ENCODE data around the gene GTF2F2. TPM values are rescaled to one million over a fixed set of nuclear protein-coding genes. Genes with fewer than 3 reads are reported as not detected.

GTF2F2 gene, protein sequence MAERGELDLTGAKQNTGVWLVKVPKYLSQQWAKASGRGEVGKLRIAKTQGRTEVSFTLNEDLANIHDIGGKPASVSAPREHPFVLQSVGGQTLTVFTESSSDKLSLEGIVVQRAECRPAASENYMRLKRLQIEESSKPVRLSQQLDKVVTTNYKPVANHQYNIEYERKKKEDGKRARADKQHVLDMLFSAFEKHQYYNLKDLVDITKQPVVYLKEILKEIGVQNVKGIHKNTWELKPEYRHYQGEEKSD
- total RNA-seq (10 to 100 TPM; 13.6 to 19.2 (median 14.6) TPM), polyA plus RNA-seq (10 to 100 TPM; 12.4 to 14.6 TPM)
- long read RNA-seq, donor 1, transcript GTF2F2-201 (8 exons, 2,239 nt): major isoform, 48 of 66 reads
- long read RNA-seq, donor 1, partial matches to known transcripts: 12 of 66 reads
- long read RNA-seq, donor 1, other reads (novel, unspliced or antisense): 6 of 66 reads
- long read RNA-seq, donor 2, transcript GTF2F2-201 (8 exons, 2,239 nt): major isoform, 7 of 10,606 reads
- long read RNA-seq, donor 2, partial matches to known transcripts: 10,202 of 10,606 reads
- long read RNA-seq, donor 2, other reads (novel, unspliced or antisense): 397 of 10,606 reads
- long read RNA-seq, donor 3, transcript GTF2F2-201 (8 exons, 2,239 nt): major isoform, 16 of 18 reads
- long read RNA-seq, donor 3, partial matches to known transcripts: 1 of 18 reads
- long read RNA-seq, donor 3, other reads (novel, unspliced or antisense): 1 of 18 reads

GRCh38 chr13:45119991-45120864 is at the start of gene GTF2F2:
GTF2F2 (plus strand) TSS chr13:45120510; CDS start chr13:45120656, 146 bp downstream.
- H3K4me3 ChIP-seq: peak within 1 kb of the TSS; percentile 90
- no peaks in the 10 kb centered on the region for H3K36me3 ChIP-seq
- TF ChIP-seq POLR2A (IDR thresholded peaks at IDR 0.05) (no peak), EP300 (IDR thresholded peaks at IDR 0.05) (no peak)
- TF ChIP-seq, protein P1, sequence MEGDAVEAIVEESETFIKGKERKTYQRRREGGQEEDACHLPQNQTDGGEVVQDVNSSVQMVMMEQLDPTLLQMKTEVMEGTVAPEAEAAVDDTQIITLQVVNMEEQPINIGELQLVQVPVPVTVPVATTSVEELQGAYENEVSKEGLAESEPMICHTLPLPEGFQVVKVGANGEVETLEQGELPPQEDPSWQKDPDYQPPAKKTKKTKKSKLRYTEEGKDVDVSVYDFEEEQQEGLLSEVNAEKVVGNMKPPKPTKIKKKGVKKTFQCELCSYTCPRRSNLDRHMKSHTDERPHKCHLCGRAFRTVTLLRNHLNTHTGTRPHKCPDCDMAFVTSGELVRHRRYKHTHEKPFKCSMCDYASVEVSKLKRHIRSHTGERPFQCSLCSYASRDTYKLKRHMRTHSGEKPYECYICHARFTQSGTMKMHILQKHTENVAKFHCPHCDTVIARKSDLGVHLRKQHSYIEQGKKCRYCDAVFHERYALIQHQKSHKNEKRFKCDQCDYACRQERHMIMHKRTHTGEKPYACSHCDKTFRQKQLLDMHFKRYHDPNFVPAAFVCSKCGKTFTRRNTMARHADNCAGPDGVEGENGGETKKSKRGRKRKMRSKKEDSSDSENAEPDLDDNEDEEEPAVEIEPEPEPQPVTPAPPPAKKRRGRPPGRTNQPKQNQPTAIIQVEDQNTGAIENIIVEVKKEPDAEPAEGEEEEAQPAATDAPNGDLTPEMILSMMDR (IDR thresholded peaks at IDR 0.05): no peak
- intact Hi-C loops (cut with DNase I): loop anchor here in 1 of 4 donors (5.0 kb wide), 1 partner anchor 953 kb away; no protein-coding TSS in a partner anchor
- H3K27ac ChIP-seq: peak within 1 kb of the TSS in 1 of 2 donors; percentile 83
- H3K9me3 ChIP-seq: no peaks in the 10 kb centered on the region
- peak; percentile 88 to 94 (median 93) for DNase-seq
- H3K27me3 ChIP-seq: no peaks in the 10 kb centered on the region
- WGBS, 3 donors: 0 to 1% (median 0%) methylated on average over 52 to 53 of the region's 53 CpGs
- peaks cover 10% of the 10 kb centered on the region for H3K4me1 ChIP-seq (ENCODE audit: insufficient read depth)

DNA sequence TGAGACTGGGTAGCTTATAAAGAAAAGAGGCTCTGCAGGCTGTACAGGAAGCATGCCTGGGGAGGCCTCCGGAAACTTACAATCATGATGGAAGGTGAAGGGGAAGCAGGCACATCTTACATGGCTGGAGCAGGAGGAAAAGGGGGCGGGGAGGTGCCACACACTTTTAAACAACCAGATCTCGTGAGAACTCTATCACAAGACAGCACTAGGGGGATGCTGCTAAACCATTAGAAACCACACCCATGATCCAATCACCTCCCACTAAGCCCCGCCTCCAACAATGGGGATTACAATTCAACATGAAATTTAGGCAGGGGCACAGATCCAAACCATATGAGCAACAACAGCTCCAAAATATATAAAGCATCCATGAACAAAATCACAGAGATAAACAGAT is 46.5 kb upstream of the GTF2F2 start:
- intact Hi-C loops (cut with DNase I): no loop called here
- DNase-seq: no peak
- no peaks in the 10 kb centered on the region for H3K36me3 ChIP-seq
- H3K4me1 ChIP-seq (ENCODE audit: insufficient read depth): no peaks in the 10 kb centered on the region
- no peak overlapping the region for H3K4me3 ChIP-seq
- WGBS, 3 donors: 78 to 89% (median 82%) methylated on average over 4 of the region's 4 CpGs
- TF ChIP-seq, protein P1 (IDR thresholded peaks at IDR 0.05): no peak
- no peak for TF ChIP-seq POLR2A (IDR thresholded peaks at IDR 0.05)
- no peak for TF ChIP-seq EP300 (IDR thresholded peaks at IDR 0.05)
- H3K27me3 ChIP-seq: no peaks in the 10 kb centered on the region
- H3K9me3 ChIP-seq: no peaks in the 10 kb centered on the region
- H3K27ac ChIP-seq: no peak overlapping the region

GRCh38 chr13:45074721-45075120 is 45.6 kb upstream of the GTF2F2 start:
- H3K4me1 ChIP-seq (ENCODE audit: insufficient read depth): no peaks in the 10 kb centered on the region
- H3K36me3 ChIP-seq: no peaks in the 10 kb centered on the region
- no peaks in the 10 kb centered on the region for H3K9me3 ChIP-seq
- DNase-seq: no peak
- TF ChIP-seq POLR2A (IDR thresholded peaks at IDR 0.05) (no peak), EP300 (IDR thresholded peaks at IDR 0.05) (no peak)
- no peak overlapping the region for H3K4me3 ChIP-seq
- WGBS, 3 donors: 72 to 91% (median 89%) methylated on average over 6 of the region's 6 CpGs
- intact Hi-C loops (cut with DNase I): no loop called here
- H3K27me3 ChIP-seq: no peaks in the 10 kb centered on the region
- no peak overlapping the region for H3K27ac ChIP-seq

- WGBS, 3 donors: 72 to 76% (median 75%) methylated on average over 1 of the region's 1 CpG
- Histone ChIP-seq H3K27me3 (no peaks in the 10 kb centered on the region), H3K4me3 (no peak overlapping the region), H3K36me3 (no peaks in the 10 kb centered on the region), H3K9me3 (no peaks in the 10 kb centered on the region), H3K4me1 (ENCODE audit: insufficient read depth) (no peaks in the 10 kb centered on the region), H3K27ac (no peak overlapping the region)
- TF ChIP-seq POLR2A (IDR thresholded peaks at IDR 0.05) (no peak), EP300 (IDR thresholded peaks at IDR 0.05) (no peak)
- TF ChIP-seq, protein P1 (IDR thresholded peaks at IDR 0.05): no peak
- no peak for DNase-seq
- intact Hi-C loops (cut with DNase I): no loop called here
Measured at GRCh38 chr13:45078003-45078402, 42.3 kb upstream of the GTF2F2 start.

All from ovary (tissue), 10 donors.